ENCODE results near the gene GIMAP4. TPM values are rescaled to one million over a fixed set of nuclear protein-coding genes. Genes with fewer than 3 reads are reported as not detected.

GIMAP4 gene
- total and polyA plus RNA-seq, 9 of the 15 experiments (the other 6 are each of a cell fraction or from before 2014, with no cell fraction given) = 0.42 TPM; not detected in 8

DNA sequence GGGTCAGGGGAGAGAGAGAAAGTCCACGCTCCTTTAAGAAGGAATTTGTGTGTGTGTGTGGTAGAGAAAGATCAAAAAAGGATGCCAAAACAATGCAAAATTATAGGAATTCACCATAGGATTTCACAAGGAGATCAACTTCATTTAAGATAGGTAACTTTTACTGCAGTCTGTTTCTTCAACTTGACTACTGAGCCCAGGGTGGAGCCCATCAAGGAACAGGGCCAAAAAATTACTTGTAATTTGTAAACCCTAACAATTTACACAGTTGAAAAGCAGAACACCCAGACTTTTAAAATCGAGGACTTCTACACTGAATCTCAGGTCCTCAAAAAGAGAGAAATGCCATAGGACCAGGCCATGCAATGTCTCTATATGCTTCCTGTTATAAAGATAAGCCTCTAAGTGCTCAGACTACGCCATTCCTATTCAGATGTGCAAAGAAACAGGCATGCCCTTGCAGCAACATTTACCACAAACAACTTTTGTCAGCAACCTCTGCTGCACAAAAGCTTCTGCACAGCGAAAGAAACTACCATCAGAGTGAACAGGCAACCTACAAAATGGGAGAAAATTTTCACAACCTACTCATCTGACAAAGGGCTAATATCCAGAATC lies 10.6 kb upstream of the GIMAP4 start:
- Histone ChIP-seq H3K27me3 (ENCODE audit: control insufficient read depth in 2 of 2, insufficient read depth in 2 of 2, low read length in 2 of 2) (no peaks in the 10 kb centered on the region), H3K9ac (ENCODE audit: insufficient read depth in 1 of 2, low read depth in 2 of 2, low read length in 2 of 2) (no peak overlapping the region), H3K4me1 (replicated peaks in 1 of 2; ENCODE audit: control insufficient read depth in 2 of 2, insufficient read depth in 2 of 2, low read length in 2 of 2) (no peaks in the 10 kb centered on the region), H2AFZ (ENCODE audit: low read depth, low read length) (no peak overlapping the region), H3K4me3 (no peak overlapping the region), H3K27ac (ENCODE audit: extremely low read depth, low read depth, low read length) (no peak overlapping the region), H4K20me1 (replicated peaks; ENCODE audit: control insufficient read depth, insufficient read depth, low read length) (no peaks in the 10 kb centered on the region), H3K79me2 (ENCODE audit: control insufficient read depth, insufficient read depth, low read length) (no peaks in the 10 kb centered on the region), H3K36me3 (ENCODE audit: control insufficient read depth, insufficient read depth, low read length) (no peaks in the 10 kb centered on the region), H3K4me2 (ENCODE audit: insufficient read depth, low read length) (no peak overlapping the region), H3K9me1 (ENCODE audit: control insufficient read depth, insufficient read depth, low read length) (no peaks in the 10 kb centered on the region), H3K9me3 (replicated peaks; ENCODE audit: control insufficient read depth, insufficient read depth, low read depth, low read length) (0 out of 2 replicates have a peak, but pooled peaks cover 2% of the 10 kb centered on the region)
- in situ Hi-C loops (cut with MboI) = no loop called here
- ATAC-seq (no peak), FAIRE-seq (no peak), DNase-seq (ENCODE audit: extremely low read depth in 1 of 4, low spot score in 3 of 4) (no peak)
- CTCF ChIA-PET (ENCODE audit: low intra/inter-chr PET ratio) = no interaction called here
- WGBS (ENCODE audit: insufficient coverage, low coverage, missing lambda C conversion rate) = 0% methylated on average over 4 of the region's 4 CpGs
- intact Hi-C loops (cut with micrococcal nuclease) = no loop called here
- BruUV-seq (replicated peaks) = no TSS peak
- POLR2A ChIA-PET = no interaction called here
- TF ChIP-seq NR3C1 (CRISPR knock-in tag; IDR thresholded peaks at IDR 0.05) = no peak
- no peak for TF ChIP-seq PTBP1 (IDR thresholded peaks at IDR 0.05; ENCODE audit: low read depth, low read length)
- TF ChIP-seq, protein P1, sequence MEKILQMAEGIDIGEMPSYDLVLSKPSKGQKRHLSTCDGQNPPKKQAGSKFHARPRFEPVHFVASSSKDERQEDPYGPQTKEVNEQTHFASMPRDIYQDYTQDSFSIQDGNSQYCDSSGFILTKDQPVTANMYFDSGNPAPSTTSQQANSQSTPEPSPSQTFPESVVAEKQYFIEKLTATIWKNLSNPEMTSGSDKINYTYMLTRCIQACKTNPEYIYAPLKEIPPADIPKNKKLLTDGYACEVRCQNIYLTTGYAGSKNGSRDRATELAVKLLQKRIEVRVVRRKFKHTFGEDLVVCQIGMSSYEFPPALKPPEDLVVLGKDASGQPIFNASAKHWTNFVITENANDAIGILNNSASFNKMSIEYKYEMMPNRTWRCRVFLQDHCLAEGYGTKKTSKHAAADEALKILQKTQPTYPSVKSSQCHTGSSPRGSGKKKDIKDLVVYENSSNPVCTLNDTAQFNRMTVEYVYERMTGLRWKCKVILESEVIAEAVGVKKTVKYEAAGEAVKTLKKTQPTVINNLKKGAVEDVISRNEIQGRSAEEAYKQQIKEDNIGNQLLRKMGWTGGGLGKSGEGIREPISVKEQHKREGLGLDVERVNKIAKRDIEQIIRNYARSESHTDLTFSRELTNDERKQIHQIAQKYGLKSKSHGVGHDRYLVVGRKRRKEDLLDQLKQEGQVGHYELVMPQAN (IDR thresholded peaks at IDR 0.05; ENCODE audit: borderline replicate concordance) = no peak
- TF ChIP-seq PHB2 (IDR thresholded peaks at IDR 0.05; ENCODE audit: low read depth) = no peak
- no peak for TF ChIP-seq ZNF140 (CRISPR knock-in tag; IDR thresholded peaks at IDR 0.05)
- no peak for TF ChIP-seq TBP (optimal IDR thresholded peaks at IDR 0.05; ENCODE audit: low read depth, low read length)
- no peak for TF ChIP-seq ZNF274 (IDR thresholded peaks at IDR 0.05; ENCODE audit: borderline replicate concordance, low read depth, low read length)
- TF ChIP-seq TAF15 (IDR thresholded peaks at IDR 0.05; ENCODE audit: low read depth, low read length) = no peak
- TF ChIP-seq, protein P2, sequence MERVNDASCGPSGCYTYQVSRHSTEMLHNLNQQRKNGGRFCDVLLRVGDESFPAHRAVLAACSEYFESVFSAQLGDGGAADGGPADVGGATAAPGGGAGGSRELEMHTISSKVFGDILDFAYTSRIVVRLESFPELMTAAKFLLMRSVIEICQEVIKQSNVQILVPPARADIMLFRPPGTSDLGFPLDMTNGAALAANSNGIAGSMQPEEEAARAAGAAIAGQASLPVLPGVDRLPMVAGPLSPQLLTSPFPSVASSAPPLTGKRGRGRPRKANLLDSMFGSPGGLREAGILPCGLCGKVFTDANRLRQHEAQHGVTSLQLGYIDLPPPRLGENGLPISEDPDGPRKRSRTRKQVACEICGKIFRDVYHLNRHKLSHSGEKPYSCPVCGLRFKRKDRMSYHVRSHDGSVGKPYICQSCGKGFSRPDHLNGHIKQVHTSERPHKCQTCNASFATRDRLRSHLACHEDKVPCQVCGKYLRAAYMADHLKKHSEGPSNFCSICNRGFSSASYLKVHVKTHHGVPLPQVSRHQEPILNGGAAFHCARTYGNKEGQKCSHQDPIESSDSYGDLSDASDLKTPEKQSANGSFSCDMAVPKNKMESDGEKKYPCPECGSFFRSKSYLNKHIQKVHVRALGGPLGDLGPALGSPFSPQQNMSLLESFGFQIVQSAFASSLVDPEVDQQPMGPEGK (CRISPR knock-in tag; IDR thresholded peaks at IDR 0.05; ENCODE audit: borderline replicate concordance) = no peak
- TF ChIP-seq, protein P3, sequence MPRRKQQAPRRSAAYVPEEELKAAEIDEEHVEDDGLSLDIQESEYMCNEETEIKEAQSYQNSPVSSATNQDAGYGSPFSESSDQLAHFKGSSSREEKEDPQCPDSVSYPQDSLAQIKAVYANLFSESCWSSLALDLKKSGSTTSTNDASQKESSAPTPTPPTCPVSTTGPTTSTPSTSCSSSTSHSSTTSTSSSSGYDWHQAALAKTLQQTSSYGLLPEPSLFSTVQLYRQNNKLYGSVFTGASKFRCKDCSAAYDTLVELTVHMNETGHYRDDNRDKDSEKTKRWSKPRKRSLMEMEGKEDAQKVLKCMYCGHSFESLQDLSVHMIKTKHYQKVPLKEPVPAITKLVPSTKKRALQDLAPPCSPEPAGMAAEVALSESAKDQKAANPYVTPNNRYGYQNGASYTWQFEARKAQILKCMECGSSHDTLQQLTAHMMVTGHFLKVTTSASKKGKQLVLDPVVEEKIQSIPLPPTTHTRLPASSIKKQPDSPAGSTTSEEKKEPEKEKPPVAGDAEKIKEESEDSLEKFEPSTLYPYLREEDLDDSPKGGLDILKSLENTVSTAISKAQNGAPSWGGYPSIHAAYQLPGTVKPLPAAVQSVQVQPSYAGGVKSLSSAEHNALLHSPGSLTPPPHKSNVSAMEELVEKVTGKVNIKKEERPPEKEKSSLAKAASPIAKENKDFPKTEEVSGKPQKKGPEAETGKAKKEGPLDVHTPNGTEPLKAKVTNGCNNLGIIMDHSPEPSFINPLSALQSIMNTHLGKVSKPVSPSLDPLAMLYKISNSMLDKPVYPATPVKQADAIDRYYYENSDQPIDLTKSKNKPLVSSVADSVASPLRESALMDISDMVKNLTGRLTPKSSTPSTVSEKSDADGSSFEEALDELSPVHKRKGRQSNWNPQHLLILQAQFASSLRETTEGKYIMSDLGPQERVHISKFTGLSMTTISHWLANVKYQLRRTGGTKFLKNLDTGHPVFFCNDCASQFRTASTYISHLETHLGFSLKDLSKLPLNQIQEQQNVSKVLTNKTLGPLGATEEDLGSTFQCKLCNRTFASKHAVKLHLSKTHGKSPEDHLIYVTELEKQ (CRISPR knock-in tag; IDR thresholded peaks at IDR 0.05) = no peak
- TF ChIP-seq, protein P4, sequence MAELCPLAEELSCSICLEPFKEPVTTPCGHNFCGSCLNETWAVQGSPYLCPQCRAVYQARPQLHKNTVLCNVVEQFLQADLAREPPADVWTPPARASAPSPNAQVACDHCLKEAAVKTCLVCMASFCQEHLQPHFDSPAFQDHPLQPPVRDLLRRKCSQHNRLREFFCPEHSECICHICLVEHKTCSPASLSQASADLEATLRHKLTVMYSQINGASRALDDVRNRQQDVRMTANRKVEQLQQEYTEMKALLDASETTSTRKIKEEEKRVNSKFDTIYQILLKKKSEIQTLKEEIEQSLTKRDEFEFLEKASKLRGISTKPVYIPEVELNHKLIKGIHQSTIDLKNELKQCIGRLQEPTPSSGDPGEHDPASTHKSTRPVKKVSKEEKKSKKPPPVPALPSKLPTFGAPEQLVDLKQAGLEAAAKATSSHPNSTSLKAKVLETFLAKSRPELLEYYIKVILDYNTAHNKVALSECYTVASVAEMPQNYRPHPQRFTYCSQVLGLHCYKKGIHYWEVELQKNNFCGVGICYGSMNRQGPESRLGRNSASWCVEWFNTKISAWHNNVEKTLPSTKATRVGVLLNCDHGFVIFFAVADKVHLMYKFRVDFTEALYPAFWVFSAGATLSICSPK (IDR thresholded peaks at IDR 0.05; ENCODE audit: borderline replicate concordance) = no peak
- TF ChIP-seq ZSCAN29 (IDR thresholded peaks at IDR 0.05) = no peak
- no peak for TF ChIP-seq NFE2 (IDR thresholded peaks at IDR 0.05; ENCODE audit: low read depth)
- no peak for TF ChIP-seq ZNF431 (CRISPR knock-in tag; IDR thresholded peaks at IDR 0.05)

All from K562 (cell line).